H1 (cell line): Measurements from ENCODE around the gene ZNF620. TPM values are rescaled to one million over a fixed set of nuclear protein-coding genes. Genes with fewer than 3 reads are reported as not detected.

ENCODE experiments used
- CTCF ChIA-PET: fragments of 300-600 bp; sonication (Branson Sonifier 250); formaldehyde crosslinking; loops from one replicate; lab custom pipeline; 2021; ENCODE audit not compliant: partially characterized antibody; lab: Charles Lee
- POLR2A ChIA-PET: fragments of 300-600 bp; sonication (Branson Sonifier 250); formaldehyde crosslinking; loops from one replicate; lab custom pipeline; 2021; ENCODE audit warnings: inconsistent platforms; ENCODE audit not compliant: partially characterized antibody; lab: Charles Lee
- DNase-seq, 2 experiments: peaks; one replicate each; pipeline versions ENCODE4 v3.0.0 to v3.0.0-alpha.2; 2010 to 2022; ENCODE audit warnings: low spot score in 2 of 2, low read depth in 1 of 2, mixed read lengths in 1 of 2
- FAIRE-seq: peaks from 2 replicates; lab custom pipeline; 2011; peaks lifted over from hg19 to GRCh38; lab: Jason Lieb, UNC
- H2AFZ ChIP-seq: 2 replicates; pipeline ENCODE4 v1.8.1; 2012; ENCODE audit warnings: low read length, inconsistent platforms
- H2AK5ac ChIP-seq: 2 replicates; pipeline ENCODE4 v1.6.1; 2013; ENCODE audit warnings: low read depth, low read length
- H2BK120ac ChIP-seq: replicated peaks from 2 replicates; pipeline ENCODE3; 2013; ENCODE audit warnings: low read depth, low read length, inconsistent platforms
- H2BK12ac ChIP-seq: 2 replicates; pipeline ENCODE4 v1.6.1; 2013; ENCODE audit warnings: low read depth, low read length
- H2BK15ac ChIP-seq: 2 replicates; pipeline ENCODE4 v1.6.1; 2013; ENCODE audit warnings: low read length
- H2BK20ac ChIP-seq: 2 replicates; pipeline ENCODE4 v1.6.1; 2013; ENCODE audit warnings: low read length
- H2BK5ac ChIP-seq: 2 replicates; pipeline ENCODE4 v1.6.1; 2013; ENCODE audit warnings: low read depth, low read length
- H3K14ac ChIP-seq: 2 replicates; pipeline ENCODE4 v1.6.1; 2013; ENCODE audit warnings: inconsistent platforms; ENCODE audit not compliant: insufficient read length
- H3K18ac ChIP-seq: 2 replicates; pipeline ENCODE4 v1.6.1; 2013; ENCODE audit warnings: low read length; ENCODE audit errors: extremely low read depth
- H3K23ac ChIP-seq: 2 replicates; pipeline ENCODE4 v1.6.1; 2013; ENCODE audit warnings: inconsistent platforms; ENCODE audit not compliant: insufficient read length
- H3K23me2 ChIP-seq: 2 replicates; pipeline ENCODE4 v1.6.1; 2013; ENCODE audit warnings: low read depth, low read length
- H3K27ac ChIP-seq: 2 replicates; pipeline ENCODE4 v1.6.1; 2011; ENCODE audit warnings: low read depth, low read length, inconsistent platforms
- H3K27me3 ChIP-seq, 4 experiments: replicated peaks in 1 of 4; 1 replicate in 1 of 4; 2 replicates in 3 of 4; pipeline versions ENCODE4 v1.6.1 to v1.8.1; 2011 to 2013; ENCODE audit warnings: low read length in 3 of 4, mild to moderate bottlenecking in 3 of 4, inconsistent platforms in 2 of 4, mixed read lengths in 2 of 4, moderate library complexity in 1 of 4; ENCODE audit not compliant: control insufficient read depth in 3 of 4, insufficient read depth in 3 of 4; ENCODE audit errors: extremely low read depth in 1 of 4
- H3K36me3 ChIP-seq, 4 experiments: 2 replicates each; pipeline versions ENCODE4 v1.6.1 to v1.8.1; 2011 to 2013; ENCODE audit warnings: mild to moderate bottlenecking in 4 of 4, low read length in 3 of 4, moderate library complexity in 2 of 4, control low read depth in 1 of 4, inconsistent platforms in 1 of 4; ENCODE audit not compliant: insufficient read depth in 4 of 4, control insufficient read depth in 2 of 4
- H3K4ac ChIP-seq: replicated peaks from 2 replicates; pipeline ENCODE3; 2013; ENCODE audit warnings: low read length, low read depth, mixed read lengths, inconsistent platforms; ENCODE audit not compliant: insufficient read length
- H3K4me1 ChIP-seq, 4 experiments: replicated peaks in 1 of 4; 1 replicate in 1 of 4; 2 replicates in 3 of 4; pipeline versions ENCODE4 v1.6.1 to v1.8.1; 2011 to 2013; ENCODE audit warnings: low read length in 3 of 4, inconsistent platforms in 2 of 4, mixed read lengths in 1 of 4; ENCODE audit not compliant: insufficient read depth in 4 of 4, control insufficient read depth in 3 of 4
- H3K4me2 ChIP-seq, 2 experiments: 2 replicates each; pipeline versions ENCODE4 v1.6.1 to v1.8.1; 2011 to 2013; ENCODE audit warnings: low read depth in 2 of 2, low read length in 2 of 2, control low read depth in 1 of 2, inconsistent platforms in 1 of 2, mild to moderate bottlenecking in 1 of 2; ENCODE audit not compliant: insufficient read depth in 1 of 2
- H3K4me3 ChIP-seq, 4 experiments: fragments of 200-600, 300-600 bp in 1 of 4; sonication (generic), shearing (Covaris generic), sonication (Bioruptor Twin) in 1 of 4; 2 replicates each; pipeline versions ENCODE4 v1.5.1 to v1.8.1; 2011 to 2016; ENCODE audit warnings: low read length in 4 of 4, low read depth in 3 of 4, control low read depth in 2 of 4, inconsistent platforms in 2 of 4, mild to moderate bottlenecking in 2 of 4, mixed read lengths in 1 of 4, moderate library complexity in 1 of 4; ENCODE audit not compliant: insufficient read depth in 2 of 4; ENCODE audit errors: extremely low read depth in 1 of 4
- H3K56ac ChIP-seq: replicated peaks from 2 replicates; pipeline ENCODE3; 2013; ENCODE audit warnings: low read depth, mild to moderate bottlenecking, mixed read lengths, low read length, inconsistent platforms; ENCODE audit not compliant: insufficient read length
- H3K79me1 ChIP-seq: 2 replicates; pipeline ENCODE4 v1.6.1; 2013; ENCODE audit warnings: low read depth, low read length, control low read depth
- H3K79me2 ChIP-seq, 2 experiments: 2 replicates each; pipeline versions ENCODE4 v1.6.1 to v1.8.1; 2012 to 2013; ENCODE audit warnings: low read length in 2 of 2, mild to moderate bottlenecking in 2 of 2, inconsistent platforms in 1 of 2; ENCODE audit not compliant: insufficient read depth in 2 of 2, control insufficient read depth in 1 of 2
- H3K9ac ChIP-seq, 4 experiments: replicated peaks in 1 of 4; 1 replicate in 1 of 4; 2 replicates in 3 of 4; pipeline versions ENCODE4 v1.6.1 to v1.8.1; 2011 to 2013; ENCODE audit warnings: low read depth in 3 of 4, low read length in 3 of 4, control low read depth in 2 of 4, mild to moderate bottlenecking in 2 of 4, moderate library complexity in 2 of 4, inconsistent platforms in 1 of 4; ENCODE audit errors: extremely low read depth in 1 of 4
- H3K9me3 ChIP-seq, 2 experiments: 2 replicates each; pipeline versions ENCODE4 v1.6.1 to v1.8.1; 2012 to 2013; ENCODE audit warnings: mild to moderate bottlenecking in 2 of 2, moderate library complexity in 2 of 2, control low read depth in 1 of 2, inconsistent platforms in 1 of 2, low read depth in 1 of 2, low read length in 1 of 2, mixed read lengths in 1 of 2; ENCODE audit not compliant: insufficient read depth in 2 of 2
- H4K20me1 ChIP-seq, 2 experiments: replicated peaks in 1 of 2; 2 replicates each; pipeline versions ENCODE3 to v1.8.1; 2011 to 2013; ENCODE audit warnings: inconsistent platforms in 2 of 2, low read length in 2 of 2, mild to moderate bottlenecking in 1 of 2; ENCODE audit not compliant: insufficient read depth in 2 of 2, control insufficient read depth in 1 of 2
- H4K5ac ChIP-seq: 2 replicates; pipeline ENCODE4 v1.6.1; 2013; ENCODE audit warnings: low read length, low read depth, mixed read lengths, inconsistent platforms; ENCODE audit not compliant: insufficient read length
- H4K8ac ChIP-seq: 2 replicates; pipeline ENCODE4 v1.8.0; 2013; ENCODE audit warnings: mild to moderate bottlenecking, moderate library complexity, low read length, inconsistent platforms; ENCODE audit not compliant: insufficient read depth; ENCODE audit errors: extremely low read depth
- H4K91ac ChIP-seq: replicated peaks from 2 replicates; pipeline ENCODE3; 2013; ENCODE audit warnings: low read length, mixed read lengths, inconsistent platforms; ENCODE audit not compliant: insufficient read length
- CBX8 ChIP-seq: fragments of 300-800, 300-1000 bp; sonication (generic); IDR thresholded peaks from 2 replicates; pipeline ENCODE4 v1.7.1; 2016; ENCODE audit warnings: low read depth, low read length, borderline replicate concordance
- EP300 ChIP-seq, 2 experiments: IDR thresholded peaks; 1 replicate in 1 of 2; 2 replicates in 1 of 2; pipeline ENCODE4 v1.6.1; 2011 to 2012; ENCODE audit warnings: low read depth in 2 of 2, low read length in 2 of 2, mild to moderate bottlenecking in 2 of 2, borderline replicate concordance in 1 of 2, inconsistent platforms in 1 of 2, moderate library complexity in 1 of 2
- HDAC2 ChIP-seq, 2 experiments: fragments of 300-600 bp in 1 of 2; sonication (generic) in 1 of 2; IDR thresholded peaks; 2 replicates each; pipeline ENCODE4 v1.6.1; 2011 to 2012; ENCODE audit warnings: low read depth in 2 of 2, low read length in 2 of 2, mild to moderate bottlenecking in 2 of 2, moderate library complexity in 2 of 2, borderline replicate concordance in 1 of 2, inconsistent platforms in 1 of 2
- NANOG ChIP-seq: IDR thresholded peaks from 2 replicates; pipeline ENCODE4 v1.6.1; 2011; ENCODE audit warnings: low read length, low read depth, mild to moderate bottlenecking, inconsistent platforms; ENCODE audit not compliant: insufficient read depth, poor library complexity, severe bottlenecking
- POU5F1 ChIP-seq: IDR thresholded peaks from 2 replicates; pipeline ENCODE4 v1.6.1; 2011; ENCODE audit warnings: low read depth, mild to moderate bottlenecking, low read length, moderate library complexity
- SAP30 ChIP-seq: fragments of 300-600 bp; sonication (generic); IDR thresholded peaks from 2 replicates; pipeline ENCODE4 v1.7.1; 2012; ENCODE audit warnings: low read length, moderate library complexity, mild to moderate bottlenecking, inconsistent platforms; ENCODE audit not compliant: insufficient read depth, insufficient replicate concordance
- SP2 ChIP-seq: IDR thresholded peaks from 2 replicates; pipeline ENCODE4 v1.6.1; 2012; ENCODE audit warnings: mild to moderate bottlenecking, low read length, inconsistent platforms
- TBP ChIP-seq: IDR thresholded peaks from 2 replicates; pipeline ENCODE4 v1.6.1; 2011; ENCODE audit warnings: low read depth, low read length, improper control_type of control experiment
- YY1 ChIP-seq: IDR thresholded peaks from 2 replicates; pipeline ENCODE4 v1.6.1; 2011; ENCODE audit warnings: low read depth, mild to moderate bottlenecking, low read length
- WGBS, 2 experiments: shearing (Covaris generic) in 1 of 2; methylation state at CpG; one replicate each; pipeline versions ENCODE4 v1.1.6 to v1.1.7; 2013 to 2015; ENCODE audit warnings: low lambda C conversion rate in 2 of 2, mixed read lengths in 2 of 2, inconsistent platforms in 1 of 2, low coverage in 1 of 2, missing lambda C conversion rate in 1 of 2; ENCODE audit not compliant: insufficient replicate concordance in 2 of 2, insufficient coverage in 1 of 2, insufficient read length in 1 of 2; ENCODE audit errors: extremely low coverage in 1 of 2, missing lambda C conversion rate in 1 of 2; 5-methylcytosine and 5-hydroxymethylcytosine counted together
- polyA plus RNA-seq, 7 experiments: library from polyadenylated mRNA; depleted of rRNA in 3 of 7; stranded (reverse) in 5 of 7; unstranded in 2 of 7; fragments of >200 nt in 5 of 7; fragments of 200-250 nt in 2 of 7; gene quantifications; 1 replicate in 5 of 7; 2 replicates in 1 of 7; 4 replicates in 1 of 7; pipeline versions ENCODE4 v1.2.1 to v1.2.3, GENCODE V29; 2011 to 2013; ENCODE audit warnings: missing spikeins in 2 of 7, mixed read lengths in 2 of 7
- total RNA-seq: library from RNA; stranded (reverse); fragmentation: NEBNext Ultra II Directional; extraction: Animal tissue kit (Norgen Biotek cat#: 25700); gene quantifications from 2 replicates; pipeline ENCODE4 v1.2.1, GENCODE V29; 2021
- TF ChIP-seq, protein P1 (sequence below): IDR thresholded peaks from 2 replicates; pipeline ENCODE4 v1.6.1; 2012; ENCODE audit warnings: inconsistent platforms

ZNF620 gene
- total and polyA plus RNA-seq, 2 of the 8 experiments (the other 6 are each of a cell fraction or from before 2014, with no cell fraction given): 5.1 to 20.2 TPM

DNA sequence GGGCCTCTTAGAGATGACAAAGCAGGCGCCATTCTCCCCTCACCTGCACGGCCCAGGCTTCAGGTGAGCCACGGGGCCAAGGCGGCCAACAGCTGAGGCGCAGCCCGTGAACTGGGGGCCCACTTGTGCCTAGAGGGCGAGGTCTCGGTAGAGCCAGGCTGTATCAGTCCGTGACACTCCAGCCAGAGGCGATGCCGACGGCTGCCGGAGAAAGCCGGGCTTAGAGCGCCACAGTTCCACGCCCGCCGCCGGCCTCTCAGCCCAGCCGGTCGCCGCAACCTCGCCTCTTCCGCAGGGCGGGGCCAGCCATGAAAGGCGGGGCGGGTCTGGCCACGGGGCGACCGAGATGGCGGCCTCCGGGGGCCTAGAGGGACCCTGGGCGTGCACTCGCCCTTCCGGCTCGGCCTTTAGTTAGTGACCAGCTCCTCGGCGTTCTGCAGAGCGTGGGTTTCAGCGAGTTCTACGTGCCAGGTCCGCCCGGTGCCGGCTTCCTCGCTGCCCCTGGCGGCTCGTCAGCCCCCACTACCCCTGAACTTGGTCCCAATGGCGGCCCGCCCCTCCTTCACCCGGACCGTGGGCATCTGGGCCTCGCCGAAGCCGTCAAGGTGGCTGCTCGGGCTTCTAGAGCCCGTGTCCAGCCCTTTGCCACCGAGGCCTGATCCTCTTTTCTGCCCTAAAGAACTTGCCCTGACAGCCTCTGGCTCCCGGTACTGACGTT, 18.9 kb downstream of the ZNF620 start, which contains the start of gene ZNF621:
ZNF621 (plus strand) TSS at position 393 of the 718 bp plus-strand sequence. CDS start 881 bp downstream, outside the sequence.
- Histone ChIP-seq H3K4me3 (peak within 1 kb of the TSS; percentile 83 to 85 (median 84)), H2AFZ (peak within 1 kb of the TSS; percentile 47), H2BK120ac (peak within 1 kb of the TSS; percentile 13), H4K8ac (peak within 1 kb of the TSS; percentile 99), H3K23ac (no peak within 1 kb of the TSS), H3K23me2 (peaks cover 8% of the 10 kb centered on the region), H3K9ac (peak within 1 kb of the TSS; percentile 93 to 96 (median 94)), H3K4me2 (peak within 1 kb of the TSS; percentile 96), H4K5ac (peak within 1 kb of the TSS; percentile 99), H4K91ac (peak within 1 kb of the TSS; percentile 98), H3K4me1 (peaks cover 0 to 4% (median 0%) of the 10 kb centered on the region in 4 experiments; a peak in 2 of 7 replicates), H3K27ac (peak within 1 kb of the TSS; percentile 95), H3K18ac (peak within 1 kb of the TSS; percentile 98), H3K56ac (peak within 1 kb of the TSS; percentile 95), H2BK15ac (peak within 1 kb of the TSS; percentile 85; the same call in 1 of the 2 replicates), H3K79me1 (peaks cover 2% of the 10 kb centered on the region; the same call in 1 of the 2 replicates), H3K14ac (no peak within 1 kb of the TSS), H2BK5ac (peak within 1 kb of the TSS; percentile 96), H3K27me3 (no peaks in the 10 kb centered on the region), H2AK5ac (no peak within 1 kb of the TSS), H4K20me1 (no peaks in the 10 kb centered on the region), H3K79me2 (peaks cover 0 to 20% of the 10 kb centered on the region in 2 experiments; a peak in 2 of 4 replicates), H3K36me3 (peaks cover under 1 to 10% (median 1%) of the 10 kb centered on the region in 4 experiments; a peak in 5 of 8 replicates), H3K9me3 (no peaks in the 10 kb centered on the region), H2BK20ac (no peak within 1 kb of the TSS), H3K4ac (peak within 1 kb of the TSS; percentile 91), H2BK12ac (no peak within 1 kb of the TSS)
- ChIA-PET CTCF (interaction anchor here (1.8 to 3.6 kb wide), 2 partner anchors 19 to 198 kb away, joined by 5 to 14 read pairs; partner anchors contain the start of gene ZNF620), POLR2A (interaction anchor here (0.6 to 3.8 kb wide), 26 partner anchors 8 to 674 kb away, joined by 3 to 78 read pairs (median 4); partner anchors contain the start of genes CTNNB1, RPL14, ZNF619 and ZNF620)
- DNase-seq (peak; percentile 39 to 94), FAIRE-seq (no peak)
- WGBS, 2 experiments: 2% methylated on average over 48 of the region's 59 CpGs; no CpG with 5 or more reads in 1 of the 2 experiments
- TF ChIP-seq SP2: peak; percentile 87
- no peak for TF ChIP-seq NANOG
- TF ChIP-seq SAP30: peak; percentile 36
- no peak for TF ChIP-seq CBX8
- no peak for TF ChIP-seq HDAC2 (IDR thresholded peaks at IDR 0.05; ENCODE audit: borderline replicate concordance in 1 of 2, low read depth in 2 of 2, low read length in 2 of 2)
- TF ChIP-seq YY1: peak; percentile 67
- TF ChIP-seq EP300 (IDR thresholded peaks at IDR 0.05; ENCODE audit: borderline replicate concordance in 1 of 2, low read depth in 2 of 2, low read length in 2 of 2): no peak
- no peak for TF ChIP-seq POU5F1
- TF ChIP-seq, protein P1, sequence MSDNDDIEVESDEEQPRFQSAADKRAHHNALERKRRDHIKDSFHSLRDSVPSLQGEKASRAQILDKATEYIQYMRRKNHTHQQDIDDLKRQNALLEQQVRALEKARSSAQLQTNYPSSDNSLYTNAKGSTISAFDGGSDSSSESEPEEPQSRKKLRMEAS: peak; percentile 80
- peak; percentile 93 for TF ChIP-seq TBP
